ENCODE results near the gene AGMO.

Gene AGMO

DNA sequence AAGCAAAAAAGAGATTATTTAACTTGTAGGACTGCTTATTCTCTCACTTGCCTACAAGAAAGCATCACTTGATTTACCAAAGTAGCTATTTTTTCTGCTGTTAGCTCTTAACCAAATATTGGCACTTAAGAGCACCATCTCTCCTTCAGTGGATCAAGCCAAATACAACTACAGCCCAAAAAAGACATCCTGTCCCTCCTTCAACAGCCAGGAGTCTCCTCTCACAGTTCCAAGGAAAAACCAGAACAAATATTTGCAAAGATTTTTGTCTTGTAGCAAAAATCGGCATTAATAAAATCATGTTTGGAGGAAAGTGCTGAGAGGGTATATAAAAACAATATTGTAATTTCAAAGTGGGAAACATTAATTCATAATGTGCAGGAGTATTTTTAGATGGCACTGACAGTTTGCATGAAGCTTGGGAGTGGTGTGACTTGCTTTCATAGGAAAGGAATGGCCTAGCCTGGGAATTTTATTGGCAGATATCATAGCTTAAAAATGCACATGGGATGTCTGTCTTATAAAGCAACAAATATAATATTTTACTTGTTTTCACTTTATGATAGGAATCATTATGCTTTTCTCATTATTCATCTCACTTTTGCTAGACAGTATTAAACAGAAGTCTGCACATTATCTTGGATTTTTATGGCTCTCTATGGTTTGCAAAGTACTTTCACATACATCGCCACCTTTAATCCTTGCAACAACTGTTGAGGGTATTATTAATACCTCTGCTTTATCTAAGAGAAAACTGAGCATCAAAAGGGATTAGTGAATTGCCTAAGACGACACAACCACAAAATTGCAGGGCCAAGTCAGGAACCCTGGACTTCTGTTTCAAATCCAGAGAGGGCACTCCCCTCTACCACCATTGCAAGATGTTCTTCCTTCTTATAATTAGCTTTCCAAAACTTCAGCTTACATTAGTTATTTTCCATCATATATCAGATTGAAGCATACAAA is 103.5 kb downstream of the AGMO start:
- H3K36me3 ChIP-seq (replicated peaks; ENCODE audit: low read depth, low read length), result no peaks in the 10 kb centered on the region
- H3K4me2 ChIP-seq (ENCODE audit: low read length), result no peak overlapping the region
- H3K27ac ChIP-seq (ENCODE audit: low read length), result no peak overlapping the region
- no peaks in the 10 kb centered on the region for H3K27me3 ChIP-seq (ENCODE audit: low read depth, low read length)
- no peaks in the 10 kb centered on the region for H4K20me1 ChIP-seq (ENCODE audit: insufficient read depth, low read length)
- no peak for TF ChIP-seq EZH2phosphoT487 (IDR thresholded peaks at IDR 0.05; ENCODE audit: low read depth)
- TF ChIP-seq, protein P1, sequence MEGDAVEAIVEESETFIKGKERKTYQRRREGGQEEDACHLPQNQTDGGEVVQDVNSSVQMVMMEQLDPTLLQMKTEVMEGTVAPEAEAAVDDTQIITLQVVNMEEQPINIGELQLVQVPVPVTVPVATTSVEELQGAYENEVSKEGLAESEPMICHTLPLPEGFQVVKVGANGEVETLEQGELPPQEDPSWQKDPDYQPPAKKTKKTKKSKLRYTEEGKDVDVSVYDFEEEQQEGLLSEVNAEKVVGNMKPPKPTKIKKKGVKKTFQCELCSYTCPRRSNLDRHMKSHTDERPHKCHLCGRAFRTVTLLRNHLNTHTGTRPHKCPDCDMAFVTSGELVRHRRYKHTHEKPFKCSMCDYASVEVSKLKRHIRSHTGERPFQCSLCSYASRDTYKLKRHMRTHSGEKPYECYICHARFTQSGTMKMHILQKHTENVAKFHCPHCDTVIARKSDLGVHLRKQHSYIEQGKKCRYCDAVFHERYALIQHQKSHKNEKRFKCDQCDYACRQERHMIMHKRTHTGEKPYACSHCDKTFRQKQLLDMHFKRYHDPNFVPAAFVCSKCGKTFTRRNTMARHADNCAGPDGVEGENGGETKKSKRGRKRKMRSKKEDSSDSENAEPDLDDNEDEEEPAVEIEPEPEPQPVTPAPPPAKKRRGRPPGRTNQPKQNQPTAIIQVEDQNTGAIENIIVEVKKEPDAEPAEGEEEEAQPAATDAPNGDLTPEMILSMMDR (IDR thresholded peaks at IDR 0.05; ENCODE audit: low read depth, low read length), result no peak
- no peaks in the 10 kb centered on the region for H3K9me3 ChIP-seq (ENCODE audit: insufficient read depth, low read length)
- no peak overlapping the region for H3K9ac ChIP-seq (ENCODE audit: low read length)
- no peak overlapping the region for H3K4me3 ChIP-seq (ENCODE audit: low read length)
- H3K4me1 ChIP-seq (ENCODE audit: low read length), result no peaks in the 10 kb centered on the region
- H3K79me2 ChIP-seq (ENCODE audit: low read length), result no peaks in the 10 kb centered on the region
- no peak overlapping the region for H2AFZ ChIP-seq (ENCODE audit: low read depth, low read length)

DNA sequence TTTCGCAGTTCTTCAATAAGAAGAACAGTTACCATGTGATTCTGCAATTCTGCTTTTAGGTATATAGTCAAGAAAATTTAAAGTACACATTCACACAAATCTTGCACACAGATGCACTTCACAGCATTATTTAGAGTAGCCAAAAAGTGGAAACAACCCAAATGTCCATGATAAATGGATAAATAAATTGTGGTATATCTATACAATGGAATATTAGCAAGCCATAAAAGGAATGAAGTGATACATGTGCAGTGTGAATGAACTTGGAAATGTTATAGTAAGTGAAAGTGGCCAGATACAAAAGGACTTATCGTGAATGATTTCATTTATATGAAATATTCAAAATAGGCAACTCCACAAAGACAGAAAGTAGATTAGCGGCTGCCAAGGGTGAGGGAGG is 109.1 kb downstream of the AGMO start:
- Histone ChIP-seq H3K27ac (ENCODE audit: low read length) (no peak overlapping the region), H3K36me3 (replicated peaks; ENCODE audit: low read depth, low read length) (no peaks in the 10 kb centered on the region)

DNA sequence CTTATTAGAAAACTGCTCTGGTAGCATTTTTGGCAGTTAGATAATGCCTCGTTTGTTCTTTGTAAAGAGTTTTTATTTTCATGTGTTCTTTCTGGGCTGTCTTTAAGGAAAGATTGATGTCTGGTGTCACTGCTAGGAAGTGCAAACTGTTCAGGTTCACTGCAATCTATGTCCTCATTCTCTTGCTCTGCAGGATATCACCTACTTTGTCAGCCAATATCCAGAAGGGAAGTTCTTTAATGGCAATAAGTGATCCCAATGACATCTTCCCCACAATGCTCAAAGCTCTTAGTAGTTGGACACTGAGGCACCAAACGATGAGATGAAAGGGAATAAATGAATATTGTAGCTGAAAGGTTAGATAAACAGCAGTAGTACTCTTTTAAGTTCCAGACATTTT is 115.1 kb downstream of the AGMO start:
- Histone ChIP-seq H3K4me2 (ENCODE audit: low read length) (no peak overlapping the region), H3K4me3 (ENCODE audit: low read length) (no peak overlapping the region), H3K27ac (ENCODE audit: low read length) (no peak overlapping the region), H3K4me1 (ENCODE audit: low read length) (no peaks in the 10 kb centered on the region), H3K36me3 (replicated peaks; ENCODE audit: low read depth, low read length) (no peaks in the 10 kb centered on the region), H2AFZ (ENCODE audit: low read depth, low read length) (no peak overlapping the region), H3K27me3 (ENCODE audit: low read depth, low read length) (no peaks in the 10 kb centered on the region), H3K9me3 (ENCODE audit: insufficient read depth, low read length) (no peaks in the 10 kb centered on the region), H3K79me2 (ENCODE audit: low read length) (no peaks in the 10 kb centered on the region), H4K20me1 (ENCODE audit: insufficient read depth, low read length) (no peaks in the 10 kb centered on the region), H3K9ac (ENCODE audit: low read length) (no peak overlapping the region)
- no peak for TF ChIP-seq EZH2phosphoT487 (IDR thresholded peaks at IDR 0.05; ENCODE audit: low read depth)
- TF ChIP-seq, protein P1 (IDR thresholded peaks at IDR 0.05; ENCODE audit: low read depth, low read length), result no peak

More for the DNA sequence above, 109.1 kb downstream of the AGMO start:
- Histone ChIP-seq H2AFZ (ENCODE audit: low read depth, low read length) (no peak overlapping the region), H3K4me3 (ENCODE audit: low read length) (no peak overlapping the region), H3K9me3 (ENCODE audit: insufficient read depth, low read length) (no peaks in the 10 kb centered on the region), H4K20me1 (ENCODE audit: insufficient read depth, low read length) (no peaks in the 10 kb centered on the region), H3K27me3 (ENCODE audit: low read depth, low read length) (no peaks in the 10 kb centered on the region), H3K79me2 (ENCODE audit: low read length) (no peaks in the 10 kb centered on the region), H3K4me1 (ENCODE audit: low read length) (no peaks in the 10 kb centered on the region), H3K9ac (ENCODE audit: low read length) (no peak overlapping the region), H3K4me2 (ENCODE audit: low read length) (no peak overlapping the region)
- TF ChIP-seq, protein P1 (IDR thresholded peaks at IDR 0.05; ENCODE audit: low read depth, low read length), result no peak
- no peak for TF ChIP-seq EZH2phosphoT487 (IDR thresholded peaks at IDR 0.05; ENCODE audit: low read depth)

DNA sequence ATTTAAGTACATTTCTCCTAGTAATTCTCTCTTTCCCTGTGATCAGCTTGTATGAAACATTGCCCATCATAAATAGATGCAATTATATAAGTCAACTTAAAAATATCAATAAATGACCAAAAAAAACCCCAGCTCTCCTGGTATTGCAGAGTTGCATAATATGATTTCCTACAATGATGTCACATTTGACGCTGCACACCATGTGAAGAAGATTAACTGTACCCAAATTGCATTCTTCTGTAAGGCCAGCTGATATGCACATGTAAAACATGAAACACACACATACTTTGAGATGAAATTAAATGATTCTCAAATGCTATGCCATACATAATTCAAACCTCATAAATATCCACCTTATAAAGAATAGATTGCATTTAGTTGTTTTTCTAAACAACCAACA is 115.5 kb downstream of the AGMO start:
- no peaks in the 10 kb centered on the region for H3K4me1 ChIP-seq (ENCODE audit: low read length)
- no peak overlapping the region for H3K27ac ChIP-seq (ENCODE audit: low read length)
- H3K36me3 ChIP-seq (replicated peaks; ENCODE audit: low read depth, low read length), result no peaks in the 10 kb centered on the region
- no peaks in the 10 kb centered on the region for H3K79me2 ChIP-seq (ENCODE audit: low read length)
- no peaks in the 10 kb centered on the region for H3K9me3 ChIP-seq (ENCODE audit: insufficient read depth, low read length)
- no peaks in the 10 kb centered on the region for H3K27me3 ChIP-seq (ENCODE audit: low read depth, low read length)
- H3K4me3 ChIP-seq (ENCODE audit: low read length), result no peak overlapping the region
- TF ChIP-seq EZH2phosphoT487 (IDR thresholded peaks at IDR 0.05; ENCODE audit: low read depth), result no peak
- TF ChIP-seq, protein P1 (IDR thresholded peaks at IDR 0.05; ENCODE audit: low read depth, low read length), result no peak
- H3K9ac ChIP-seq (ENCODE audit: low read length), result no peak overlapping the region
- no peaks in the 10 kb centered on the region for H4K20me1 ChIP-seq (ENCODE audit: insufficient read depth, low read length)
- no peak overlapping the region for H3K4me2 ChIP-seq (ENCODE audit: low read length)
- H2AFZ ChIP-seq (ENCODE audit: low read depth, low read length), result no peak overlapping the region

All from OCI-LY3 (cell line).